HUES64 (cell line): ENCODE data around the gene SLC35D2.
"Not testable (repeated sequence)": the region's sequence is repeated elsewhere in the genome, so short reads cannot be mapped to it uniquely, and the experiment has no call there.

ENCODE experiments used
- H3K27ac ChIP-seq: 2 replicates; pipeline ENCODE4 v1.7.0; 2013; ENCODE audit warnings: low read depth, low read length, inconsistent platforms
- H3K27me3 ChIP-seq: 2 replicates; pipeline ENCODE4 v1.6.1; 2013; ENCODE audit warnings: mild to moderate bottlenecking, low read length; ENCODE audit not compliant: insufficient read depth
- H3K36me3 ChIP-seq: 2 replicates; pipeline ENCODE4 v1.6.1; 2013; ENCODE audit warnings: mild to moderate bottlenecking, low read length; ENCODE audit not compliant: insufficient read depth
- H3K4me1 ChIP-seq: 2 replicates; pipeline ENCODE4 v1.6.1; 2013; ENCODE audit warnings: mild to moderate bottlenecking, low read length, moderate library complexity; ENCODE audit not compliant: insufficient read depth
- H3K4me3 ChIP-seq: 2 replicates; pipeline ENCODE4 v1.5.1; 2013; ENCODE audit warnings: mild to moderate bottlenecking, low read length, moderate library complexity
- H3K9ac ChIP-seq: 2 replicates; pipeline ENCODE4 v1.6.1; 2013; ENCODE audit warnings: mild to moderate bottlenecking, low read depth, low read length
- H3K9me3 ChIP-seq: 2 replicates; pipeline ENCODE4 v1.6.1; 2013; ENCODE audit warnings: low read depth, low read length; ENCODE audit not compliant: insufficient read depth
- WGBS: fragments of 150-250, 120-280 bp; methylation state at CpG from one replicate; pipeline ENCODE4 v1.1.7; 2013; ENCODE audit warnings: missing lambda C conversion rate; 5-methylcytosine and 5-hydroxymethylcytosine counted together

Gene SLC35D2

GRCh38 chr9:96378187-96378586 lies 5.3 kb downstream of the SLC35D2 start:
- 89% methylated on average over 3 of the region's 3 CpGs for WGBS
- Histone ChIP-seq H3K27me3 (peaks cover 3% of the 10 kb centered on the region; the same call in 1 of the 2 replicates), H3K4me3 (no peak overlapping the region), H3K27ac (no peak overlapping the region), H3K36me3 (no peaks in the 10 kb centered on the region), H3K9ac (no peak overlapping the region), H3K9me3 (no peaks in the 10 kb centered on the region), H3K4me1 (peaks cover 18% of the 10 kb centered on the region; the same call in 1 of the 2 replicates)

GRCh38 chr9:96376891-96377874 lies 6.3 kb downstream of the SLC35D2 start:
- Histone ChIP-seq H3K4me3 (no peak overlapping the region), H3K9me3 (no peaks in the 10 kb centered on the region), H3K9ac (peak overlapping the region; percentile 5), H3K4me1 (peaks cover 11% of the 10 kb centered on the region; the same call in 1 of the 2 replicates), H3K27me3 (no peaks in the 10 kb centered on the region), H3K27ac (no peak overlapping the region), H3K36me3 (no peaks in the 10 kb centered on the region)
- 85% methylated on average over 13 of the region's 13 CpGs for WGBS

GRCh38 chr9:96375507-96375906 lies 8.0 kb downstream of the SLC35D2 start:
- peaks cover 11% of the 10 kb centered on the region; the same call in 1 of the 2 replicates for H3K4me1 ChIP-seq
- WGBS = 96% methylated on average over 6 of the region's 6 CpGs
- H3K27me3 ChIP-seq, H3K4me3 ChIP-seq, H3K9me3 ChIP-seq, H3K36me3 ChIP-seq, H3K9ac ChIP-seq, H3K27ac ChIP-seq: not testable (repeated sequence)

- H3K27ac ChIP-seq = no peak overlapping the region
- no peaks in the 10 kb centered on the region for H3K9me3 ChIP-seq
- no peak overlapping the region for H3K9ac ChIP-seq
- no peak overlapping the region for H3K4me3 ChIP-seq
- WGBS = no CpG with 5 or more reads among the region's 1 CpG
- H3K4me1 ChIP-seq = no peaks in the 10 kb centered on the region
- H3K36me3 ChIP-seq = peaks cover 12% of the 10 kb centered on the region
- H3K27me3 ChIP-seq = no peaks in the 10 kb centered on the region
Observed at GRCh38 chr9:96367943-96368342, 15.6 kb downstream of the SLC35D2 start.

- Histone ChIP-seq H3K4me1 (no peaks in the 10 kb centered on the region), H3K27me3 (no peaks in the 10 kb centered on the region)
- 95% methylated on average over 9 of the region's 9 CpGs for WGBS
Observed at GRCh38 chr9:96363175-96363967, 20.1 kb downstream of the SLC35D2 start.

GRCh38 chr9:96362119-96362518 lies 21.4 kb downstream of the SLC35D2 start:
- not testable (repeated sequence) for H3K4me1 ChIP-seq, H3K27ac ChIP-seq, H3K27me3 ChIP-seq, H3K9me3 ChIP-seq, H3K9ac ChIP-seq, H3K4me3 ChIP-seq
- H3K36me3 ChIP-seq = peaks cover 22% of the 10 kb centered on the region
- 95% methylated on average over 6 of the region's 6 CpGs for WGBS

More at GRCh38 chr9:96363175-96363967, 20.1 kb downstream of the SLC35D2 start:
- H3K4me3 ChIP-seq = no peak overlapping the region
- no peak overlapping the region for H3K9ac ChIP-seq
- no peak overlapping the region for H3K27ac ChIP-seq
- no peaks in the 10 kb centered on the region for H3K9me3 ChIP-seq
- H3K36me3 ChIP-seq = peaks cover 21% of the 10 kb centered on the region

- no peak overlapping the region for H3K27ac ChIP-seq
- no peak overlapping the region for H3K4me3 ChIP-seq
- WGBS = 96% methylated on average over 6 of the region's 6 CpGs
- no peaks in the 10 kb centered on the region for H3K9me3 ChIP-seq
- H3K27me3 ChIP-seq = no peaks in the 10 kb centered on the region
- H3K4me1 ChIP-seq = no peaks in the 10 kb centered on the region
- H3K36me3 ChIP-seq = peaks cover 22% of the 10 kb centered on the region
- no peak overlapping the region for H3K9ac ChIP-seq
Observed at GRCh38 chr9:96361668-96362067, 21.8 kb downstream of the SLC35D2 start.

- Histone ChIP-seq H3K9ac (no peak overlapping the region), H3K36me3 (peaks cover 22% of the 10 kb centered on the region), H3K27ac (no peak overlapping the region), H3K27me3 (no peaks in the 10 kb centered on the region), H3K4me3 (no peak overlapping the region), H3K4me1 (no peaks in the 10 kb centered on the region), H3K9me3 (no peaks in the 10 kb centered on the region)
- WGBS = 95% methylated on average over 2 of the region's 2 CpGs
Observed at GRCh38 chr9:96360976-96361375, 22.5 kb downstream of the SLC35D2 start.

- not testable (repeated sequence) for H3K27me3 ChIP-seq, H3K27ac ChIP-seq, H3K9me3 ChIP-seq, H3K4me1 ChIP-seq, H3K4me3 ChIP-seq, H3K9ac ChIP-seq
- 99% methylated on average over 4 of the region's 6 CpGs for WGBS
- H3K36me3 ChIP-seq = peaks cover 22% of the 10 kb centered on the region
Observed at GRCh38 chr9:96360523-96360922, 23.0 kb downstream of the SLC35D2 start.

- Histone ChIP-seq H3K36me3 (0 out of 2 replicates have a peak, but pooled peaks cover 7% of the 10 kb centered on the region), H3K9me3 (no peaks in the 10 kb centered on the region), H3K27me3 (no peaks in the 10 kb centered on the region), H3K27ac (no peak overlapping the region), H3K4me3 (no peak overlapping the region), H3K4me1 (peaks cover 7% of the 10 kb centered on the region), H3K9ac (no peak overlapping the region)
- WGBS = 80% methylated on average over 1 of the region's 1 CpG
Observed at GRCh38 chr9:96350866-96351265, 32.6 kb downstream of the SLC35D2 start.

GRCh38 chr9:96348261-96348660 lies 35.2 kb downstream of the SLC35D2 start:
- Histone ChIP-seq H3K4me3 (no peak overlapping the region), H3K9ac (no peak overlapping the region), H3K27ac (no peak overlapping the region), H3K36me3 (0 out of 2 replicates have a peak, but pooled peaks cover 7% of the 10 kb centered on the region), H3K9me3 (no peaks in the 10 kb centered on the region), H3K4me1 (peaks cover 32% of the 10 kb centered on the region), H3K27me3 (no peaks in the 10 kb centered on the region)
- 92% methylated on average over 5 of the region's 5 CpGs for whole genome bisulfite sequencing
